ENCODE results near the gene EVL. TPM values are rescaled to one million over a fixed set of nuclear protein-coding genes. Genes with fewer than 3 reads are reported as not detected.

EVL gene
- total and polyA plus RNA-seq, 2 of the 8 experiments (the other 6 are each of a cell fraction or from before 2014, with no cell fraction given) = 30.7 to 64.6 TPM

DNA sequence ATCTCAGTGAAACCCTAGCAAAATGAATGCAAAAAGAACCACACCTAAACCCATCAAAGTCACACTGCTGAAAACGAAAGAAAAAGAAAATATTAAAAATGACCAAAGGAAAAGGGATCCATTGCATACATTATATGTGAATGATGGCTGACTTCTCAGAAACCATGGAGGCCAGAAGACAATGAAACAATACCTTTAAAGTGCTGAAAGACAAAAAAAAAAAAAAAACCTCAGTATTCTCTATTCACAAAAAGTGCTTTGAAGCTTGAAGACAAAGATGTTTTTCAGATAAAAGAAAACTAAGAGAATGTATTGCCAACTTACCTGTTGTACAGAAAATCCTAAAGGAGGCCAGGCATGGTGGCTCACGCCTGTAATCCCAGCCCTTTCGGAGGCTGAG is 4.5 kb upstream of the EVL start:
- CTCF ChIA-PET (ENCODE audit: partially characterized antibody) = interaction anchor here (0.6 kb wide), 1 partner anchor 86 kb away, joined by 5 read pairs; no protein-coding TSS in a partner anchor
- no peak overlapping the region for H3K9ac ChIP-seq (replicated peaks in 1 of 4; ENCODE audit: extremely low read depth in 1 of 4, low read depth in 3 of 4, low read length in 3 of 4)
- no peak for FAIRE-seq

More for the DNA sequence above, 4.5 kb upstream of the EVL start:
- no peak overlapping the region for H3K4ac ChIP-seq (replicated peaks; ENCODE audit: insufficient read length, low read depth, low read length)
- H2BK120ac ChIP-seq (replicated peaks; ENCODE audit: low read depth, low read length) = no peak overlapping the region
- H3K27me3 ChIP-seq (replicated peaks in 1 of 4; ENCODE audit: control insufficient read depth in 3 of 4, extremely low read depth in 1 of 4, insufficient read depth in 3 of 4, low read length in 3 of 4) = no peaks in the 10 kb centered on the region
- TF ChIP-seq, protein P1, sequence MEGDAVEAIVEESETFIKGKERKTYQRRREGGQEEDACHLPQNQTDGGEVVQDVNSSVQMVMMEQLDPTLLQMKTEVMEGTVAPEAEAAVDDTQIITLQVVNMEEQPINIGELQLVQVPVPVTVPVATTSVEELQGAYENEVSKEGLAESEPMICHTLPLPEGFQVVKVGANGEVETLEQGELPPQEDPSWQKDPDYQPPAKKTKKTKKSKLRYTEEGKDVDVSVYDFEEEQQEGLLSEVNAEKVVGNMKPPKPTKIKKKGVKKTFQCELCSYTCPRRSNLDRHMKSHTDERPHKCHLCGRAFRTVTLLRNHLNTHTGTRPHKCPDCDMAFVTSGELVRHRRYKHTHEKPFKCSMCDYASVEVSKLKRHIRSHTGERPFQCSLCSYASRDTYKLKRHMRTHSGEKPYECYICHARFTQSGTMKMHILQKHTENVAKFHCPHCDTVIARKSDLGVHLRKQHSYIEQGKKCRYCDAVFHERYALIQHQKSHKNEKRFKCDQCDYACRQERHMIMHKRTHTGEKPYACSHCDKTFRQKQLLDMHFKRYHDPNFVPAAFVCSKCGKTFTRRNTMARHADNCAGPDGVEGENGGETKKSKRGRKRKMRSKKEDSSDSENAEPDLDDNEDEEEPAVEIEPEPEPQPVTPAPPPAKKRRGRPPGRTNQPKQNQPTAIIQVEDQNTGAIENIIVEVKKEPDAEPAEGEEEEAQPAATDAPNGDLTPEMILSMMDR (IDR thresholded peaks at IDR 0.05; ENCODE audit: control extremely low read depth in 1 of 3, insufficient read depth in 1 of 3, low read depth in 1 of 3, low read length in 3 of 3) = no peak
- TF ChIP-seq, protein P2, sequence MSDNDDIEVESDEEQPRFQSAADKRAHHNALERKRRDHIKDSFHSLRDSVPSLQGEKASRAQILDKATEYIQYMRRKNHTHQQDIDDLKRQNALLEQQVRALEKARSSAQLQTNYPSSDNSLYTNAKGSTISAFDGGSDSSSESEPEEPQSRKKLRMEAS (IDR thresholded peaks at IDR 0.05) = no peak
- no peak overlapping the region for H3K18ac ChIP-seq (ENCODE audit: extremely low read depth, low read length)
- H3K36me3 ChIP-seq (ENCODE audit: control insufficient read depth in 2 of 4, insufficient read depth in 4 of 4, low read length in 3 of 4) = no peaks in the 10 kb centered on the region
- no peak overlapping the region for H4K8ac ChIP-seq (ENCODE audit: extremely low read depth, insufficient read depth, low read length)
- no peak overlapping the region for H4K5ac ChIP-seq (ENCODE audit: insufficient read length, low read depth, low read length)
- H2AFZ ChIP-seq (ENCODE audit: low read length) = no peak overlapping the region
- no peaks in the 10 kb centered on the region for H3K79me2 ChIP-seq (ENCODE audit: control insufficient read depth in 1 of 2, insufficient read depth in 2 of 2, low read length in 2 of 2)
- no peak overlapping the region for H3K27ac ChIP-seq (ENCODE audit: low read depth, low read length)
- H3K14ac ChIP-seq (ENCODE audit: insufficient read length) = no peak overlapping the region
- H3K4me3 ChIP-seq (ENCODE audit: extremely low read depth in 1 of 4, insufficient read depth in 2 of 4, low read depth in 3 of 4, low read length in 4 of 4) = no peak overlapping the region
- H2BK5ac ChIP-seq (ENCODE audit: low read depth, low read length) = no peak overlapping the region
- no peak overlapping the region for H2BK15ac ChIP-seq (ENCODE audit: low read length)
- H2BK20ac ChIP-seq (ENCODE audit: low read length) = no peak overlapping the region
- no peak overlapping the region for H4K91ac ChIP-seq (replicated peaks; ENCODE audit: insufficient read length, low read length)
- H3K4me2 ChIP-seq (ENCODE audit: insufficient read depth in 1 of 2, low read depth in 2 of 2, low read length in 2 of 2) = no peak overlapping the region
- POLR2A ChIA-PET (ENCODE audit: partially characterized antibody) = interaction anchor here (0.6 kb wide), 1 partner anchor 9 kb away, joined by 4 read pairs; no protein-coding TSS in a partner anchor
- no peaks in the 10 kb centered on the region for H3K9me3 ChIP-seq (ENCODE audit: insufficient read depth in 2 of 2, low read depth in 1 of 2, low read length in 1 of 2)
- no peaks in the 10 kb centered on the region for H3K23me2 ChIP-seq (ENCODE audit: low read depth, low read length)
- H3K4me1 ChIP-seq (replicated peaks in 1 of 4; ENCODE audit: control insufficient read depth in 3 of 4, insufficient read depth in 4 of 4, low read length in 3 of 4) = no peaks in the 10 kb centered on the region
- no peak overlapping the region for H3K23ac ChIP-seq (ENCODE audit: insufficient read length)
- H2BK12ac ChIP-seq (ENCODE audit: low read depth, low read length) = no peak overlapping the region
- DNase-seq (ENCODE audit: low read depth in 1 of 2, low spot score in 2 of 2) = no peak
- H2AK5ac ChIP-seq (ENCODE audit: low read depth, low read length) = no peak overlapping the region
- peaks cover 2% of the 10 kb centered on the region; the same call in 1 of the 2 replicates for H3K79me1 ChIP-seq (ENCODE audit: low read depth, low read length)
- H4K20me1 ChIP-seq (replicated peaks in 1 of 2; ENCODE audit: control insufficient read depth in 1 of 2, insufficient read depth in 2 of 2, low read length in 2 of 2) = peaks cover 0 to 2% of the 10 kb centered on the region in 2 experiments
- WGBS, 2 experiments (ENCODE audit: extremely low coverage in 1 of 2, insufficient coverage in 1 of 2, insufficient read length in 1 of 2, insufficient replicate concordance in 2 of 2, low coverage in 1 of 2, low lambda C conversion rate in 2 of 2, missing lambda C conversion rate in 1 of 2) = 88% methylated on average over 3 of the region's 3 CpGs; no CpG with 5 or more reads in 1 of the 2 experiments
- no peak overlapping the region for H3K56ac ChIP-seq (replicated peaks; ENCODE audit: insufficient read length, low read depth, low read length)

All from H1 (cell line).